ENCODE results near the gene CTNNA3. TPM values are rescaled to one million over a fixed set of nuclear protein-coding genes. Genes with fewer than 3 reads are reported as not detected.

The CTNNA3 gene
- total and polyA plus RNA-seq, 7 donors: 0.85 to 66.2 (median 28.1) TPM

DNA sequence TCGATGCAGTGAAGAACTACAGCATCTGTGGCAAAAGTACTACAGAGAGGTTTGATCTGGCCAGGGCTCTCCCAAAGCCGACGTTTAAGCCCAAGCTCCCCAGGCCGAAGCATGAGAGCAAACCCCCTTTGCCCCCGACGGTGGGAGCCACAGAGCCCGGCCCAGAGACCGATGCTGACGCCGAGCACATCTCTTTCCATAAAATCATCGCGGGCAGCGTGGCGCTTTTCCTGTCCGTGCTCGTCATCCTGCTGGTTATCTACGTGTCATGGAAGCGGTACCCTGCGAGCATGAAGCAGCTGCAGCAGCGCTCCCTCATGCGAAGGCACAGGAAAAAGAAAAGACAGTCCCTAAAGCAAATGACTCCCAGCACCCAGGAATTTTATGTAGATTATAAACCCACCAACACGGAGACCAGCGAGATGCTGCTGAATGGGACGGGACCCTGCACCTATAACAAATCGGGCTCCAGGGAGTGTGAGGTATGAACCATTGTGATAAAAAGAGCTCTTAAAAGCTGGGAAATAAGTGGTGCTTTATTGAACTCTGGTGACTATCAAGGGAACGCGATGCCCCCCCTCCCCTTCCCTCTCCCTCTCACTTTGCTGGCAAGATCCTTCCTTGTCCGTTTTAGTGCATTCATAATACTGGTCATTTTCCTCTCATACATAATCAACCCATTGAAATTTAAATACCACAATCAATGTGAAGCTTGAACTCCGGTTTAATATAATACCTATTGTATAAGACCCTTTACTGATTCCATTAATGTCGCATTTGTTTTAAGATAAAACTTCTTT is 767.8 kb downstream of the CTNNA3 start:
- ATAC-seq: peak; percentile 37 to 55 (median 53)
- TF ChIP-seq, protein P1, sequence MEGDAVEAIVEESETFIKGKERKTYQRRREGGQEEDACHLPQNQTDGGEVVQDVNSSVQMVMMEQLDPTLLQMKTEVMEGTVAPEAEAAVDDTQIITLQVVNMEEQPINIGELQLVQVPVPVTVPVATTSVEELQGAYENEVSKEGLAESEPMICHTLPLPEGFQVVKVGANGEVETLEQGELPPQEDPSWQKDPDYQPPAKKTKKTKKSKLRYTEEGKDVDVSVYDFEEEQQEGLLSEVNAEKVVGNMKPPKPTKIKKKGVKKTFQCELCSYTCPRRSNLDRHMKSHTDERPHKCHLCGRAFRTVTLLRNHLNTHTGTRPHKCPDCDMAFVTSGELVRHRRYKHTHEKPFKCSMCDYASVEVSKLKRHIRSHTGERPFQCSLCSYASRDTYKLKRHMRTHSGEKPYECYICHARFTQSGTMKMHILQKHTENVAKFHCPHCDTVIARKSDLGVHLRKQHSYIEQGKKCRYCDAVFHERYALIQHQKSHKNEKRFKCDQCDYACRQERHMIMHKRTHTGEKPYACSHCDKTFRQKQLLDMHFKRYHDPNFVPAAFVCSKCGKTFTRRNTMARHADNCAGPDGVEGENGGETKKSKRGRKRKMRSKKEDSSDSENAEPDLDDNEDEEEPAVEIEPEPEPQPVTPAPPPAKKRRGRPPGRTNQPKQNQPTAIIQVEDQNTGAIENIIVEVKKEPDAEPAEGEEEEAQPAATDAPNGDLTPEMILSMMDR (IDR thresholded peaks at IDR 0.05): no peak
- peaks cover 4 to 5% (median 5%) of the 10 kb centered on the region in 3 donors for H3K27me3 ChIP-seq (ENCODE audit: insufficient read depth in 3 of 3, low read length in 2 of 3)

DNA sequence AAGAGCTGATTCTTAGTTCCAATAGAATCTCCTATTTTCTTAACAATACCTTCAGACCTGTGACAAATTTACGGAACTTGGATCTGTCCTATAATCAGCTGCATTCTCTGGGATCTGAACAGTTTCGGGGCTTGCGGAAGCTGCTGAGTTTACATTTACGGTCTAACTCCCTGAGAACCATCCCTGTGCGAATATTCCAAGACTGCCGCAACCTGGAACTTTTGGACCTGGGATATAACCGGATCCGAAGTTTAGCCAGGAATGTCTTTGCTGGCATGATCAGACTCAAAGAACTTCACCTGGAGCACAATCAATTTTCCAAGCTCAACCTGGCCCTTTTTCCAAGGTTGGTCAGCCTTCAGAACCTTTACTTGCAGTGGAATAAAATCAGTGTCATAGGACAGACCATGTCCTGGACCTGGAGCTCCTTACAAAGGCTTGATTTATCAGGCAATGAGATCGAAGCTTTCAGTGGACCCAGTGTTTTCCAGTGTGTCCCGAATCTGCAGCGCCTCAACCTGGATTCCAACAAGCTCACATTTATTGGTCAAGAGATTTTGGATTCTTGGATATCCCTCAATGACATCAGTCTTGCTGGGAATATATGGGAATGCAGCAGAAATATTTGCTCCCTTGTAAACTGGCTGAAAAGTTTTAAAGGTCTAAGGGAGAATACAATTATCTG is 768.6 kb downstream of the CTNNA3 start:
- peaks cover 4 to 5% (median 5%) of the 10 kb centered on the region in 3 donors for H3K27me3 ChIP-seq (ENCODE audit: insufficient read depth in 3 of 3, low read length in 2 of 3)
- TF ChIP-seq, protein P1 (IDR thresholded peaks at IDR 0.05): no peak
- 35 to 52% (median 37%) methylated on average over 11 of the region's 11 CpGs for WGBS, 3 donors
- DNase-seq (no peak), ATAC-seq (no peak)
- no peaks in the 10 kb centered on the region for H3K36me3 ChIP-seq (ENCODE audit: insufficient read depth in 1 of 2, low read depth in 1 of 2)
- intact Hi-C loops (cut with DNase I): no loop called here
- no peak overlapping the region for H3K27ac ChIP-seq
- H3K4me3 ChIP-seq: no peak overlapping the region
- no peaks in the 10 kb centered on the region for H3K9me3 ChIP-seq
- peaks cover 15% of the 10 kb centered on the region for H3K4me1 ChIP-seq

More for the DNA sequence above, 767.8 kb downstream of the CTNNA3 start:
- DNase-seq: no peak
- Histone ChIP-seq H3K4me1 (peaks cover 15% of the 10 kb centered on the region), H3K9me3 (no peaks in the 10 kb centered on the region), H3K4me3 (peak overlapping the region; percentile 15), H3K36me3 (ENCODE audit: insufficient read depth in 1 of 2, low read depth in 1 of 2) (no peaks in the 10 kb centered on the region), H3K27ac (no peak overlapping the region)
- intact Hi-C loops (cut with DNase I): no loop called here
- 4 to 14% (median 13%) methylated on average over 30 of the region's 30 CpGs for WGBS, 3 donors

DNA sequence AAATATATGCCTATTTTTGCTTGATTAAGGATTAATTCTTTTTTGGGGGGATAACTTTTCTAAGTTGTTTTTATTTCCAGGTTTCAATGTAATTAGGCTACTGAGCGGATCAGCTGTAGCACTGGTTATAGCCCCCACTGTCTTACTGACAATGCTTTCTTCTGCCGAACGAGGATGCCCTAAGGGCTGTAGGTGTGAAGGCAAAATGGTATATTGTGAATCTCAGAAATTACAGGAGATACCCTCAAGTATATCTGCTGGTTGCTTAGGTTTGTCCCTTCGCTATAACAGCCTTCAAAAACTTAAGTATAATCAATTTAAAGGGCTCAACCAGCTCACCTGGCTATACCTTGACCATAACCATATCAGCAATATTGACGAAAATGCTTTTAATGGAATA is 769.2 kb downstream of the CTNNA3 start:
- peaks cover 4 to 5% (median 5%) of the 10 kb centered on the region in 3 donors for H3K27me3 ChIP-seq (ENCODE audit: insufficient read depth in 3 of 3, low read length in 2 of 3)
- no peaks in the 10 kb centered on the region for H3K9me3 ChIP-seq
- ATAC-seq (no peak), DNase-seq (no peak)
- no peak overlapping the region for H3K27ac ChIP-seq
- peaks cover 15% of the 10 kb centered on the region for H3K4me1 ChIP-seq
- no peak overlapping the region for H3K4me3 ChIP-seq
- TF ChIP-seq, protein P1 (IDR thresholded peaks at IDR 0.05): no peak
- H3K36me3 ChIP-seq (ENCODE audit: insufficient read depth in 1 of 2, low read depth in 1 of 2): no peaks in the 10 kb centered on the region
- intact Hi-C loops (cut with DNase I): no loop called here
- WGBS, 3 donors: 43 to 62% (median 51%) methylated on average over 5 of the region's 5 CpGs

DNA sequence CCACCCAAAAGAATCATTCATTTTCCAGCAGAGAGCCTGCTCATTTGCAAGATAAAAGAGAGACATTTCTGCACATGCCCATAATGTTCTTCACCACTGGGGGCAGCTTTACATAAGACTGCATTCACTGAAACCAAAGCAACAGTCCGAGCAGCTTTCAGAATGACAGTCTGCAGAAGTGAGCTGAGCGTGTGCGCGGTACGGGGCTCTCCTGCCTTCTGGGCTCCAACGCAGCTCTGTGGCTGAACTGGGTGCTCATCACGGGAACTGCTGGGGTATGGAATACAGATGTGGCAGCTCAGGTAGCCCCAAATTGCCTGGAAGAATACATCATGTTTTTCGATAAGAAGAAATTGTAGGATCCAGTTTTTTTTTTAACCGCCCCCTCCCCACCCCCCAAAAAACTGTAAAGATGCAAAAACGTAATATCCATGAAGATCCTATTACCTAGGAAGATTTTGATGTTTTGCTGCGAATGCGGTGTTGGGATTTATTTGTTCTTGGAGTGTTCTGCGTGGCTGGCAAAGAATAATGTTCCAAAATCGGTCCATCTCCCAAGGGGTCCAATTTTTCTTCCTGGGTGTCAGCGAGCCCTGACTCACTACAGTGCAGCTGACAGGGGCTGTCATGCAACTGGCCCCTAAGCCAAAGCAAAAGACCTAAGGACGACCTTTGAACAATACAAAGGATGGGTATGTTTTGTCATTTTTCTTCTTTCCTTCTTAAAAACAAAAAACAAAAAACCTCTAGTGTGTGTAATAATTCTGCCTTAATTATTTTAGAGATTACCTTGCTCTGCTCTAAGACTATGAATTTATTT is 769.9 kb downstream of the CTNNA3 start, which contains the start of gene LRRTM3:
TSS of gene LRRTM3 (plus strand) at position 141 of the 820 bp plus-strand sequence.
- WGBS, 3 donors: 2 to 8% (median 2%) methylated on average over 16 of the region's 16 CpGs

More for the DNA sequence above, 769.9 kb downstream of the CTNNA3 start, which contains the start of gene LRRTM3:
- TF ChIP-seq, protein P1 (IDR thresholded peaks at IDR 0.05): peak; percentile 62
- ATAC-seq (peak; percentile 77 to 94 (median 92)), DNase-seq (no peak)
- no peaks in the 10 kb centered on the region for H3K9me3 ChIP-seq
- no peaks in the 10 kb centered on the region for H3K36me3 ChIP-seq (ENCODE audit: insufficient read depth in 1 of 2, low read depth in 1 of 2)
- H3K27me3 ChIP-seq (ENCODE audit: insufficient read depth in 3 of 3, low read length in 2 of 3): peaks cover 4 to 5% (median 5%) of the 10 kb centered on the region in 3 donors
- peak within 1 kb of the TSS; percentile 46 for H3K4me3 ChIP-seq
- no peak within 1 kb of the TSS for H3K27ac ChIP-seq
- peaks cover 15% of the 10 kb centered on the region for H3K4me1 ChIP-seq
- intact Hi-C loops (cut with DNase I): no loop called here

Measured in psoas muscle (tissue), 8 donors.